Measurements from ENCODE around the gene MYO16. TPM values are rescaled to one million over a fixed set of nuclear protein-coding genes. Genes with fewer than 3 reads are reported as not detected.
A peak's percentile ranks its signal among the peaks of the same experiment; 100 is the strongest.

The MYO16 gene
- total RNA-seq, 1 experiment from 2014 or later: 0.49 TPM

- no peak overlapping the region for H3K4me3 ChIP-seq (ENCODE audit: low read depth, low read length, poor library complexity, severe bottlenecking)
- no peak overlapping the region for H3K27ac ChIP-seq (ENCODE audit: low read depth, low read length, poor library complexity, severe bottlenecking)
- H3K4me1 ChIP-seq (ENCODE audit: insufficient read depth, low read length, poor library complexity, severe bottlenecking): no peaks in the 10 kb centered on the region
- CTCF ChIA-PET: no interaction called here
- intact Hi-C loops (cut with micrococcal nuclease; ENCODE audit: unreplicated experiment): no loop called here
- DNase-seq (ENCODE audit: low spot score): no peak
- no peaks in the 10 kb centered on the region for H3K27me3 ChIP-seq (replicated peaks; ENCODE audit: insufficient read depth, low read depth, low read length, poor library complexity)
- POLR2A ChIA-PET (ENCODE audit: low non-redundant PET): no interaction called here
- TF ChIP-seq, protein P1, sequence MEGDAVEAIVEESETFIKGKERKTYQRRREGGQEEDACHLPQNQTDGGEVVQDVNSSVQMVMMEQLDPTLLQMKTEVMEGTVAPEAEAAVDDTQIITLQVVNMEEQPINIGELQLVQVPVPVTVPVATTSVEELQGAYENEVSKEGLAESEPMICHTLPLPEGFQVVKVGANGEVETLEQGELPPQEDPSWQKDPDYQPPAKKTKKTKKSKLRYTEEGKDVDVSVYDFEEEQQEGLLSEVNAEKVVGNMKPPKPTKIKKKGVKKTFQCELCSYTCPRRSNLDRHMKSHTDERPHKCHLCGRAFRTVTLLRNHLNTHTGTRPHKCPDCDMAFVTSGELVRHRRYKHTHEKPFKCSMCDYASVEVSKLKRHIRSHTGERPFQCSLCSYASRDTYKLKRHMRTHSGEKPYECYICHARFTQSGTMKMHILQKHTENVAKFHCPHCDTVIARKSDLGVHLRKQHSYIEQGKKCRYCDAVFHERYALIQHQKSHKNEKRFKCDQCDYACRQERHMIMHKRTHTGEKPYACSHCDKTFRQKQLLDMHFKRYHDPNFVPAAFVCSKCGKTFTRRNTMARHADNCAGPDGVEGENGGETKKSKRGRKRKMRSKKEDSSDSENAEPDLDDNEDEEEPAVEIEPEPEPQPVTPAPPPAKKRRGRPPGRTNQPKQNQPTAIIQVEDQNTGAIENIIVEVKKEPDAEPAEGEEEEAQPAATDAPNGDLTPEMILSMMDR (conservative IDR thresholded peaks at IDR 0.05; ENCODE audit: low read depth, low read length): no peak
- TF ChIP-seq EZH2 (IDR thresholded peaks at IDR 0.05; ENCODE audit: borderline replicate concordance, low read depth, low read length, poor library complexity, severe bottlenecking): no peak
- no peaks in the 10 kb centered on the region for H3K9me3 ChIP-seq (ENCODE audit: low read depth, low read length, poor library complexity, severe bottlenecking)
- H3K36me3 ChIP-seq (ENCODE audit: insufficient read depth, low read length, poor library complexity, severe bottlenecking): no peaks in the 10 kb centered on the region
- BruUV-seq (replicated peaks): no TSS peak
Observed at GRCh38 chr13:109074436-109074835, 445.0 kb downstream of the MYO16 start.

GRCh38 chr13:109074853-109075252 lies 445.4 kb downstream of the MYO16 start:
- no peak for DNase-seq (ENCODE audit: low spot score)
- BruUV-seq (replicated peaks): no TSS peak
- ChIA-PET POLR2A (ENCODE audit: low non-redundant PET) (no interaction called here), CTCF (no interaction called here)
- intact Hi-C loops (cut with micrococcal nuclease; ENCODE audit: unreplicated experiment): no loop called here
- Histone ChIP-seq H3K9me3 (ENCODE audit: low read depth, low read length, poor library complexity, severe bottlenecking) (no peaks in the 10 kb centered on the region), H3K4me3 (ENCODE audit: low read depth, low read length, poor library complexity, severe bottlenecking) (no peak overlapping the region), H3K4me1 (ENCODE audit: insufficient read depth, low read length, poor library complexity, severe bottlenecking) (no peaks in the 10 kb centered on the region), H3K36me3 (ENCODE audit: insufficient read depth, low read length, poor library complexity, severe bottlenecking) (no peaks in the 10 kb centered on the region), H3K27me3 (replicated peaks; ENCODE audit: insufficient read depth, low read depth, low read length, poor library complexity) (no peaks in the 10 kb centered on the region), H3K27ac (ENCODE audit: low read depth, low read length, poor library complexity, severe bottlenecking) (no peak overlapping the region)
- TF ChIP-seq EZH2 (IDR thresholded peaks at IDR 0.05; ENCODE audit: borderline replicate concordance, low read depth, low read length, poor library complexity, severe bottlenecking): no peak
- TF ChIP-seq, protein P1 (conservative IDR thresholded peaks at IDR 0.05; ENCODE audit: low read depth, low read length): no peak

GRCh38 chr13:109087916-109088623 lies 458.7 kb downstream of the MYO16 start:
- no peaks in the 10 kb centered on the region for H3K27me3 ChIP-seq (replicated peaks; ENCODE audit: insufficient read depth, low read depth, low read length, poor library complexity)
- TF ChIP-seq EZH2 (IDR thresholded peaks at IDR 0.05; ENCODE audit: borderline replicate concordance, low read depth, low read length, poor library complexity, severe bottlenecking): no peak
- TF ChIP-seq, protein P1 (conservative IDR thresholded peaks at IDR 0.05; ENCODE audit: low read depth, low read length): no peak
- CTCF ChIA-PET: no interaction called here

More at GRCh38 chr13:109087916-109088623, 458.7 kb downstream of the MYO16 start:
- H3K4me3 ChIP-seq (ENCODE audit: low read depth, low read length, poor library complexity, severe bottlenecking): peak overlapping the region; percentile 33
- H3K9me3 ChIP-seq (ENCODE audit: low read depth, low read length, poor library complexity, severe bottlenecking): peaks cover 5% of the 10 kb centered on the region
- DNase-seq (ENCODE audit: low spot score): no peak
- POLR2A ChIA-PET (ENCODE audit: low non-redundant PET): no interaction called here
- no peaks in the 10 kb centered on the region for H3K36me3 ChIP-seq (ENCODE audit: insufficient read depth, low read length, poor library complexity, severe bottlenecking)
- peaks cover 16% of the 10 kb centered on the region for H3K4me1 ChIP-seq (ENCODE audit: insufficient read depth, low read length, poor library complexity, severe bottlenecking)
- no TSS peak for BruUV-seq (replicated peaks)
- H3K27ac ChIP-seq (ENCODE audit: low read depth, low read length, poor library complexity, severe bottlenecking): peak overlapping the region; percentile 43
- intact Hi-C loops (cut with micrococcal nuclease; ENCODE audit: unreplicated experiment): no loop called here
